Neural crest cell (in vitro differentiated cells): Measurements from ENCODE around the gene OR51E2. TPM values are rescaled to one million over a fixed set of nuclear protein-coding genes. Genes with fewer than 3 reads are reported as not detected.

Experiments used
- DNase-seq: peaks from one replicate; pipeline ENCODE4 v3.0.0; 2021; ENCODE audit warnings: low read depth, mixed read lengths, low spot score
- H3K27ac Mint-ChIP-seq: one replicate; pipeline ENCODE4 v1.8.0; 2021; ENCODE audit warnings: mild to moderate bottlenecking, mixed read lengths; ENCODE audit not compliant: unreplicated experiment
- H3K27me3 Mint-ChIP-seq: 2 replicates; pipeline ENCODE4 v1.8.0; 2021; ENCODE audit warnings: low read depth, mild to moderate bottlenecking, mixed read lengths
- H3K36me3 Mint-ChIP-seq: 2 replicates; pipeline ENCODE4 v1.8.0; 2021; ENCODE audit warnings: low read depth, mild to moderate bottlenecking, mixed read lengths
- H3K4me1 Mint-ChIP-seq: 2 replicates; pipeline ENCODE4 v1.8.0; 2021; ENCODE audit warnings: mixed read lengths
- H3K4me3 Mint-ChIP-seq: one replicate; pipeline ENCODE4 v1.8.0; 2021; ENCODE audit warnings: mild to moderate bottlenecking, mixed read lengths
- H3K9me3 Mint-ChIP-seq: 2 replicates; pipeline ENCODE4 v1.8.0; 2021; ENCODE audit warnings: mixed read lengths
- CTCF ChIP-seq: fragments of 200-600 bp; sonication (generic); conservative IDR thresholded peaks from 2 replicates; pipeline ENCODE4 v1.5.0; 2021; ENCODE audit warnings: antibody characterized with exemption, mild to moderate bottlenecking
- total RNA-seq: library from RNA; stranded (reverse); gene quantifications from 2 replicates; pipeline ENCODE4 v1.2.1, GENCODE V29; 2021

The OR51E2 gene
- total RNA-seq, 1 donor from 2014 or later = not detected

GRCh38 chr11:4639931-4640330 lies 57.7 kb downstream of the OR51E2 start:
- H3K4me3 Mint-ChIP-seq = no peak overlapping the region

GRCh38 chr11:4637662-4638047 lies 60.0 kb downstream of the OR51E2 start:
- H3K27ac Mint-ChIP-seq = no peak overlapping the region

More at GRCh38 chr11:4639931-4640330, 57.7 kb downstream of the OR51E2 start:
- Mint-ChIP-seq H3K27me3 (peaks cover 10% of the 10 kb centered on the region), H3K9me3 (no peaks in the 10 kb centered on the region), H3K27ac (no peak overlapping the region), H3K4me1 (no peaks in the 10 kb centered on the region), H3K36me3 (no peaks in the 10 kb centered on the region)
- DNase-seq = no peak
- no peak for TF ChIP-seq CTCF

GRCh38 chr11:4636962-4637661 lies 60.5 kb downstream of the OR51E2 start, which contains the start of gene OR51D1:
TSS of gene OR51D1 (plus strand) at chr11:4637477. CDS start at chr11:4639791, 2,314 bp downstream.
- Mint-ChIP-seq H3K36me3 (no peaks in the 10 kb centered on the region), H3K27me3 (peaks cover 5% of the 10 kb centered on the region), H3K9me3 (no peaks in the 10 kb centered on the region), H3K27ac (no peak within 1 kb of the TSS), H3K4me3 (no peak within 1 kb of the TSS), H3K4me1 (no peaks in the 10 kb centered on the region)
- TF ChIP-seq CTCF = peak; percentile 86
- DNase-seq = peak; percentile 77

More at GRCh38 chr11:4637662-4638047, 60.0 kb downstream of the OR51E2 start:
- no peak for DNase-seq
- no peak overlapping the region for H3K4me3 Mint-ChIP-seq
- no peaks in the 10 kb centered on the region for H3K4me1 Mint-ChIP-seq
- no peak for TF ChIP-seq CTCF
- no peaks in the 10 kb centered on the region for H3K36me3 Mint-ChIP-seq
- H3K9me3 Mint-ChIP-seq = no peaks in the 10 kb centered on the region
- H3K27me3 Mint-ChIP-seq = peaks cover 5% of the 10 kb centered on the region

GRCh38 chr11:4636136-4636535 lies 61.5 kb downstream of the OR51E2 start:
- TF ChIP-seq CTCF = no peak
- no peaks in the 10 kb centered on the region for H3K4me1 Mint-ChIP-seq
- H3K36me3 Mint-ChIP-seq = no peaks in the 10 kb centered on the region
- H3K27me3 Mint-ChIP-seq = peaks cover 10% of the 10 kb centered on the region
- DNase-seq = no peak
- H3K9me3 Mint-ChIP-seq = no peaks in the 10 kb centered on the region
- H3K4me3 Mint-ChIP-seq = no peak overlapping the region
- no peak overlapping the region for H3K27ac Mint-ChIP-seq

Other genes with a start within 250 kb of the OR51E2 start
- not detected in 2 replicates for gene OR52K2, start 248.6 kb downstream of the OR51E2 start, total RNA-seq
- not detected in 2 replicates for gene OR52K1, start 215.2 kb downstream of the OR51E2 start, total RNA-seq
- gene OR52M1, start 152.7 kb downstream of the OR51E2 start, total RNA-seq = not detected in 2 replicates
- gene OR52I2, start 116.1 kb downstream of the OR51E2 start, total RNA-seq = not detected in 2 replicates
- gene OR52I1, start 103.8 kb downstream of the OR51E2 start, total RNA-seq = not detected in 2 replicates
- gene TRIM68, start 89.6 kb downstream of the OR51E2 start, total RNA-seq = 12.3 and 13.4 TPM in 2 replicates
- not detected in 2 replicates for gene OR51D1, start 60.4 kb downstream of the OR51E2 start, total RNA-seq
- not detected in 2 replicates for gene OR51E1, start 53.9 kb downstream of the OR51E2 start, total RNA-seq
- not detected in 2 replicates for gene MMP26, start 6.9 kb upstream of the OR51E2 start, total RNA-seq
- not detected in 2 replicates for gene OR51F1, start 72.1 kb upstream of the OR51E2 start, total RNA-seq
- gene OR52R1, start 106.5 kb upstream of the OR51E2 start, total RNA-seq = not detected in 2 replicates
- gene OR51F2, start 123.5 kb upstream of the OR51E2 start, total RNA-seq = not detected in 2 replicates
- not detected in 2 replicates for gene OR51S1, start 151.4 kb upstream of the OR51E2 start, total RNA-seq
- gene OR51T1, start 184.0 kb upstream of the OR51E2 start, total RNA-seq = not detected in 2 replicates
- gene OR51A7, start 205.9 kb upstream of the OR51E2 start, total RNA-seq = not detected in 2 replicates
- not detected in 2 replicates for gene OR51G2, start 221.5 kb upstream of the OR51E2 start, total RNA-seq
- gene OR51G1, start 226.5 kb upstream of the OR51E2 start, total RNA-seq = not detected in 2 replicates
- not detected in 2 replicates for gene OR51A4, start 249.8 kb upstream of the OR51E2 start, total RNA-seq